ENCODE results near the gene SH2D2A.

The SH2D2A gene

DNA sequence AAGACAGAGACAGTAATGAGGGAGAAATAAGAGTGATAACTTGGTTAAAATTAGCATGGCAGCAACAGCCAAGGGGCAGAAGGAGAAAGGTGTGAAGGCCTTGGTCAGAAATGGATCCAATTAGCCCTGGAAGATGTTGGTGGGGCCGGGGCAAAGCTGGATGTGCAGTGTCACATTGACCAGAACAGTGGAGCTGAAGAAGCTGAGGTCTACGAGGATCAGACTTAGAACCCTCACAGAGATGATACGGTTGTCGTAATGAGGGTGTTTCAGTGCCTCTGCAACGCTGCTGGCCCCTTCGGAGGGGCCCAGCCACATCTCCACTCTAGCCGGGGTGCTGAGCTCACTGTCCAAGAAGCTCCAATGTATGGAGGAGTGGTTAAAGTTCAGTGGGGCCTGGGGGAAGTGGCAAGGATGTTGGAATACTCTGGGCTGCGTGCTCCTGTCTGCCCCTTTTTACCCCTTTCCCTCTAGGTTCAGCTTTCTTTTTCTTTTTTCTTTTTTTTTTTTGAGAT lies 14.2 kb downstream of the SH2D2A start:
- no peak for DNase-seq

DNA sequence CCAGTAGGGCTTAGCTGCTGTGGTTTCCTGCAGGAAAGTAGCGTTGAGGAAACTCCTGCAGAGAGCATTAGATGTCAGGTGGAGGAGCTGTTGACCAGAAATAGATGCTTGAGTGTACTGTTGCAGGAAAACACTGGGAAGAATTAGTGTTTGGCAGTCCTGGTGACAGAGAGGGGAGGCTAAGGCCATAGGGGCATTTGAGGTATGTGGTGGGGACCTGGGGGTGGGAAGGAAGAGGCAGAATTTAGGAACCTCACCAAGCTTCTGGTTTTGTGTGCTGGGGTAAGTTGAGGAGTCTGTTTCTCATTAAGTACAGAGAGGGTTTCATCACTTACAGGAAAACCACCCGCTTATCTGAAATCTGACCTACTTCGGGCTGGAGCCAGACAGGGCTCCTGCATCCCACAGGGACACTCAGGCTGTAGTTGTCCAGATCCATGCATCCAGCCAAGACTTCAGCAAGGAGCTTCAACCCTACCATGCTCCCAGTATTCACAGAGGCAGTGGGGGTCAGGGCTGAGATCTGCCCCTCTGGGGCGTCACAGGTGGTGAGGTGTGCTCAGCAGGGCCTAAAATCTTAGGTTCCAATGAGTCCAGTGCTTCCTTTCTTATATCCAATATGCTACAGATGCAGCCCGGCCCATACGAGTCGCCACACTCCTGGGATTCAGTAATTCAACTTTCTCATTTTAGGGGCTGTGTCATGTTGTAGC lies 15.1 kb downstream of the SH2D2A start:
- DNase-seq = no peak

DNA sequence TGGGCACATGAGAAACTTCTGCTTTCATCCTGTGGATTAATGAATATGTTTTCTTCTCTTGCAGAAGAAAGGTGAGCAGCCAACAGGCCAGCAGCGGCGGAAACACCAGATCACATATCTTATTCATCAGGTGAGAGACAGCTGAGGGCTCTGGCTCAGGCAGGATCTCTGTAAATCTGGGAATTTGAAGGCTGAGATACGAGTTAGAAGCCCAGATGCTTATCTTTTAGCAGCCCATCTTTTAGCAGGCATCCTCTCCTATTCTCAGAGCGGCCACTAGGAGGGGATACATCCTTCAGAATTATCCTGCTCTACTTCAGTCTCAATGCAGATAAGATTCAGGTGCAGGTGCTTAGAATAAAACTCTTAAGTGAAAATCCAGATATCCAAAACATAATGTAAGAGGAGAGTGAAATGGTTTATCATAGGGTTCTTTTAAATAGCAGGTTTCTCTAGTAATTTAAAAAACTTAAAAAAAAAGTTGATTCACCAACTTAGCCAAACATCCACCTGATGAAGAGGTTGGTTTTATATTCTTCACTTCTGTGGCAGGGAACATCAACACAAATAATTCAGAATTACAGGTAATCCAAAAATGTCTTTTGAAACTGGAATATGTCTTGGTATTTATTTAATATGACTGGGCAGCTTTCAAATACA lies 19.3 kb downstream of the SH2D2A start:
- peak; percentile 78 for DNase-seq

DNA sequence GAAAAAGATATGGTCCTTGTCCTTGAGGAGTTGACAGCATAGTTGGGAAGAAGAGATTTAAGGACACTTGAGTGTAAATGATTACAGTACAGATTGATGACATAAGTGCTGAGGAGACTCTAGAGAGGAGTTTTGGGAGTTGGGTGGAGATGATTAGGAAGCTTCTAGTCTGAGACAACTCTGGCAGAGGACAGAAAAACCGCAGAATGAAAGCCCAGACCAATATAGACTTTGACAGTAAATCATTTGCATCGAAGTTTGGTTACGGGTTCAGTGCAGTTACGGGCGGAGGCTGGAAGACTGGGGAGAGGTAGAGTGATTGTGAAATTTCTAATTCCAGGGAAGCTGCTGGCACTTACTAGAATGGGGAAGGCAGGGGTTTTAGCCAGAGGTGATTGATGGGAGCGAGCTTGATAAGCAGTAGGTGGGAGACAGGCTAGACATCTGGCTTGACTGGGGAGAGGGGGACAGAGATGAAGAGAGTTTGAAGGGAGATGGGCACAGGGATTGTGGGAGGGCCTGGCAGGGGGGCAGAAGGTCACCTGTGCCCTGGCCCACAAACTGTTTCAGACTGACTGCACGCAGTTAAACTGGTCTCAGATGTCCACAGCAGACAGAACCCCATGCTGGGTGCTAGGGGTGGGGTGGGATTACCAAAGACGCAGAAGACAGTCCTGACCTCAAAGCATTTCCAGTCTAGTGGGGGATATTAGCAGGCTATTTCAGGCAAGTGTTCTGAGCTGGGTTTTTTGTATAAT lies 20.1 kb downstream of the SH2D2A start:
- DNase-seq = no peak

GRCh38 chr1:156795787-156796186 lies 20.9 kb downstream of the SH2D2A start:
- no peak for DNase-seq

GRCh38 chr1:156795374-156795733 lies 21.3 kb downstream of the SH2D2A start:
- DNase-seq = no peak

- no peak for DNase-seq
Observed at GRCh38 chr1:156794506-156795373, 21.9 kb downstream of the SH2D2A start.

GRCh38 chr1:156789621-156790318 lies 26.9 kb downstream of the SH2D2A start:
- DNase-seq = no peak

DNA sequence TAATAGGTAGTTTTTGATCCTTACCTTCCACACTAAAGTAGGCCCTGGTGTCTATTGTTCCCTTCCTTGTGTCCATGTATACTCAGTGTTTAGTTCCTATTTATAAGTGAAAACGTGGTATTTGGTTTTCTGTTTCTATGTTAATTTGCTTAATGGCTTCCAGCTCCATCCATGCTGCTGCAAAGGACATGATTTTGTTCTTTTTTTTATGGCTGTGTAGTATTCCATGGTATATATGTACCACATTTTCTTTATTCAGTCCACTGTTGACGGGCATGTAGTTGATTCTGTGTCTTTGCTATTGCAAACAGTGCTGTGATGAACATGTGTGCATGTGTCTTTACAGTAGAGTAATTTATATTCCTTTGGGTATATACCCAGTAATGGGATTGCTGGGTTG lies 28.5 kb downstream of the SH2D2A start:
- DNase-seq = no peak

DNA sequence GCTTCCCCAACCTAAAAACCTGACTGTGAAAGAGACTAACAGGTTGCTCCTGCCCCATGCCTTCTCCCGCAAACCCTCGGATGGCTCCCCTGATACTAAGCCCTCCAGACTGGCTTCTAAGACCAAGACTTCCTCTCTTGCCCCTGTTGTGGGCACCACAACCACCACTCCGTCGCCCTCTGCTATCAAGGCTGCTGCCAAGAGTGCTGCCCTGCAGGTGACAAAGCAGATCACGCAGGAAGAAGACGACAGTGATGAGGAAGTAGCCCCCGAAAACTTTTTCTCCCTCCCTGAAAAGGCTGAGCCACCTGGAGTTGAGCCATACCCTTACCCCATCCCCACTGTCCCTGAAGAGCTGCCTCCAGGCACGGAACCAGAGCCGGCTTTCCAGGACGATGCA lies 30.0 kb downstream of the SH2D2A start:
- DNase-seq = no peak

DNA sequence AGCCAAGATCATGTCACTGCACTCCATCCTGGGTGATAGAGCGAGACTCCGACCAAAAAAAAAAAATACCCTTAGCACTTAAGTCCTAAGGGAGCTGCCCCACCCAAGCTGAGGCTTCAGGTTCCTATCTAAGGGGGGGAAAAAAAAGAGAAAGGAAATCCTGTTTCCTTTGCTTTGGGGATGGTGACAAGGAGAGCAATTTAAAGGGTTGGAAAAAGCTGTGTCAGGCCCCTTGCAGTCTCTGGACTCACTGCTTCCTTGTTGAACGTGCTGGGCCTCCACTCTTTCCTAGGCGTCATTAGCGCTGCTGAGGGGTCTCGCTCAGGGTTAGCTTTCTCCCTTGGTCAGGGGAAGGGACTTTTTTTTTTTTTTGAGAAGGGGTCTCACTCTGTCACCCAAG lies 31.2 kb downstream of the SH2D2A start:
- DNase-seq = no peak

DNA sequence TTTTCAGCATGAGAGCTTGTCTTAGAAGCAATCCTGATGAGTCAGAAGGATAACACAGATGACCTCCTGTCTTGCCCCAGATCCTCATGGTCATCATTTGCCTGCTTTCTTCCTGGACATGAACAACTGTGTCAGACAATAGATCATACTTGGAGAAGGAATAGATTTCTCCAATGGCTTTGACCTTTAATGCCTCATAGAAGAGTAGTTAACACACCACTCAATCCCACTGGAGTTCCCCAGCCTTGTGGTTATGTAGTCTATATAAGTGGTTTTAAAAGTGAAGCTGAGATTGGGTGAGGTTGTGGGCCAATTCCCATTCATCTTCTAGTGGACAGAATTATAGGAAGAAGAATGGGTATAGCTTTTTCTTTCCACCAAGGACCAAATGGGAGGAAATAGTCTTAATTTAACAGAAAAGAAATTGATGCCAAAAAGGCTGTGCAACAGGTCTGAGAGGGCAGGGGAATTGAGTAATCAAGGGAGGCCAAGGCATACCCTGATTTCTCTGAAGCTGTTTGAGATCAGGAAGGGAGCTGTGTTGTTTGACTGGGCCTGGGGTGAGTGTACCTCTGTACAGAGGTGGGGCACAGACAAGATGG lies 35.0 kb downstream of the SH2D2A start:
- DNase-seq = no peak

- DNase-seq = no peak
Observed at GRCh38 chr1:156777573-156777972, 39.1 kb downstream of the SH2D2A start.

DNA sequence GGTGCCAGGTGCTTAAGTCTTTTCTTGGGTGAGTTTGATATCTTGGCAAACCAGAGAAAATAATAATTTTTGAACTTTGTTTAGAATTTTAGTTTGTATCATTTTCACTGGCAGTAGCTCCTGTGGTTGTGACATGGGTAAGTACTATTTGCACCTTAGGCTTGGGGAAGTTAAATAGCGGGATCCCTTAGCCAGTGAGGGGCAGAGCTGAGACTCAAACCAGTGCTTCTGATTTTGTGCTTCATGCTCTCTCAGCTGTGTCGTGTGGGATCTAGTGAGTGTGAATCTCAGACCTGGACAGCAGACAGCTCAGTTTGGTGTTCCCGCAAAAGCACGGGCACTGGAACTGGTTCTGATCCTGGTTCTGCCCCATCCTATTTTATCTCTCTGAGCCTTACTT lies 39.7 kb downstream of the SH2D2A start:
- DNase-seq = no peak

GRCh38 chr1:156775799-156776198 lies 40.8 kb downstream of the SH2D2A start:
- DNase-seq = no peak

DNA sequence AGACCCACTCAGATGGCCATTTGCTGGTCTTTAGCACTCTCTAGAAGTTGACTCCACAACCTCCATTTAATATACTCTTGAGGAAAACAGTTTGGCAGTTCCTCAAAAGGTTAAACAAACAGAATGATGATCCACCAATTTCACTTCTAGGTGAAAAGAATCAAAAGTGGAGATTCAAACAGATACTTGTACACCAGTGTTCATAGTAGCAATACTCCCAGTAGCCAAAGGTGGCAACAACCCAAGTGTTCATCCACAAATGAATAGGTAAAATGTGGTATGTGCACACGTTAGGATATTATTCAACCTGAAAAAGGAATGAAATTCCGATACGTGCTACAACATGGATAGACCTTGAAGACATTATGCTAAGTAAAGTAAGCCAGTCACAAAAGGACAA lies 43.0 kb downstream of the SH2D2A start:
- DNase-seq = no peak

DNA sequence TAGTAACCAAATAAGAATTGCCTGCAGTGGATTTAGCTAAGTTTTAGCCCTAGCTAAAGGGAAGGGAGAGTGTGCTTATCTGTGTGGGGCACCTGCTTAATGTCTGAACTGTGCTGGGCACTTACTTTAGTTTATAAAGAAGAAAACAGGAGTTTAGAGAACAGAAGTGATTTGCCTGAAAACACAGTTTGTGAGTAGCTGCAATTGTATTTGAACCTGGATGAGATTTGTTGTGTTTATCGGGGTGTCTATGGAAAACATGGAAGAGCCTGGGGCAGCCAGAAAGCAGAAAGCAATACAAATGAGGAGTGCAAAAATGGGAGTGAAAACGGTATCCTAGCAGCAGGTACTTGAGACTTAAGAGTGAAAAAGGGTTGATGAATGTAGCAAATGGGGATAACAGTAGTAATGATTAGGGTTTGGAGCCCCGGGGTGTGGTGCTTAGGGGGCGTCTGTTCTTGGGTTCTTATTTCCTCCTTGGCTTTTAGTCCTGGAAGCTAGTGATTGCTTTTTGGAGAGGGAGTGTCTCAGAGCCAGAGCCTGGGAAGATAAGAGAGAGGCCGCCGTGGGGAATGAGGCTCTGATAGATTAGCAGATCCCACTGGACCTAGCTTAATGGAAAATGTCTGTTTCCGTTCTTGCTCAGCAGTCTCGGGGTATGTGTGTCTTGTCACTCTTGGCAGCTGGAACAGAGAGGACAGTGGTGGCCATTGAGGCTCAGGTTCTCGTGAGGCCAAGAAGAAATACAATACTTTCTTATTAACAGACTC lies 43.7 kb downstream of the SH2D2A start:
- DNase-seq = no peak

GRCh38 chr1:156772222-156772621 lies 44.4 kb downstream of the SH2D2A start:
- no peak for DNase-seq

- DNase-seq = no peak
Observed at GRCh38 chr1:156768610-156769295, 47.9 kb downstream of the SH2D2A start.

DNA sequence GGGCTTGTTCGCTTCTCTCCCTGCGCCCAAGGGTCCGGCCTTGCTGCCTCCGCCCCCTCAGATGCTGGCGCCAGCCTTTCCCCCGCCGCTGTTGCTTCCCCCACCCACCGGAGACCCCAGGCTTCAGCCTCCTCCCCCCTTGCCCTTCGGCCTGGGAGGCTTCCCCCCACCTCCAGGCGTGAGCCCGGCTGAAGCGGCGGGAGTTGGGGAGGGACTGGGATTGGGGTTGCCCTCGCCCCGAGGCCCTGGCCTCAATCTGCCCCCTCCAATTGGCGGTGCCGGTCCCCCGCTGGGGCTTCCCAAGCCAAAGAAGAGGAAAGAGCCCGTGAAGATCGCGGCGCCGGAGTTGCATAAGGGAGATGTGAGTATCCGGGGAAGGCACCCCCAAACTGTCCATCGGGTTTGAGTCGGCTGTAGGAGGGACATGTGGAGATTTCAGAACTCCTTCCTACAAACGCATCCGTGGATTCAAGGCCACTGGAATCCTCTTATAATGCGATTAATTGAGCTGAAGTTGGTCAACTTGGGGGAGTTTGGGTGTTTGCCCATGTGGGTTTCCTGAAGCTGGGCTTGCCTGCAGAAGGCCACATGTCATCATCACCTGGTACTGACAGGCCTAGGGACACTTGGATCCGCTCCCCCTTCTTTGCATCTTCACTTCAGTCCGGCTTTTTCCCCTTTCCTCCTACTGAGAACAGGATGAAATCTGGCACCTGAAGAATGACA lies 48.6 kb downstream of the SH2D2A start:
- peak; percentile 35 for DNase-seq

All from RPMI8226 (cell line).